ENCODE measurements around the gene RASGRF2.
A peak's percentile ranks its signal among the peaks of the same experiment; 100 is the strongest.

Gene RASGRF2

DNA sequence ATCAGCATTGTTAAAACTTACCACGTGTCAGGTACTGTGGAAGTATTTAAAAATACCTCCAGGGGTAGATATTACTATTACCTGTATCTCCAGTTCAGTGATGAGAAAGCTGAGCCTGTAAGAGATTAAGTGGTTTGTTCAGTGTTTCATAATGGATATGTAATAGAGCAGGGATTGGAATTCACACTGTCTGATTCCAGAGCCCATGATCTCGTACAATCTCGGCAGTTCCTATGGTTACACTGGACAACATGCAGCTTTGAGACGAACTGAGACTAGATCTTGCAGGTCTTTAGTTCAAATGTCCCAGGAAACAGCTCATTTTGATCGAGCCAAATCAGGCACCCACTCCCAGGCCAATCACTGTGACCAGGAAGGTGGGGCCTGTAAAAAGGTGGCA, 8.8 kb upstream of the RASGRF2 start:
- no peak for DNase-seq (ENCODE audit: low spot score)

DNA sequence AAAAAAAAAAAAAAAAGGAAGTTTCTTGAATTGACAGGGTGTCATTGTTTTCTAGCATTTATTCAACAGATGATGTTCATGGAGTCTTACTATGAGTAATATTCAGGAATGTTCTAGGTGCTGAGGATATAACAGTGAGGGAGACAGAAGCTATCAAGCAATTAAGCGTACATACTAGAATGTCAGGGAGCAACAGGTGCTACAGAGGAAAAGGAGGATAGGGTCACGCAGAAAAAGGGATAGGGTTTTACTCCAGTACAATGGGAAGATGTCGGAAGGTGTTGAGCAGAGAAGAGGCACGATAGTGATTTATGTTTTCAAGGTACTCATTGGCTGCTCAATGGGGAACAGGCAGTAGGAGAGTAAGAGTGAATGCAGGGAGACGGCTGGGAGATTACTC, 6.6 kb upstream of the RASGRF2 start:
- no peak for DNase-seq (ENCODE audit: low spot score)

DNA sequence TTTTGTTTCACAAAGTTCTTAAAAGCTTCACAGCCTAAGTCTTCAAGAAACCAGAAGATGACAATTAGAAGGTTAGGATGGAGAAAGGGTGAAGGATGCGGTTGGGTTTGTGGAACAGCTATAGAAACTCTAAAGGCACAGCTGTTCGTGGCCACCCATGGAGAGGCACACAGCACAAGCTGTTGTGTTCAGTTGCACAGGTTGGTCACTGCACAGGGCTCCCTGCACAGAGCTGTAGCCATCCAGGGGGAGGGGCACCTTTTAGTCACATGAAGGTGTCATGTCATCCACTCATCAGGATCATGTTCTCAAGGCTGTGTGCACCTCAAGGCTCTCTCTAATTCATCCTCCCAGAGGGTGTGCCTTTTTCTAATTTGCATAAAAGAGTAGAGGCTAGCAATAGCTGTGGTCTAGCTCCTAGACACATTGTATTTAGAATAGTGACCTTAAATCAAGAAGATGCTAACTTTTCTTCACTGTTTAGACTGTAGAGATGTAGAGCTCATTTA, 5.0 kb upstream of the RASGRF2 start:
- DNase-seq (ENCODE audit: low spot score): no peak

DNA sequence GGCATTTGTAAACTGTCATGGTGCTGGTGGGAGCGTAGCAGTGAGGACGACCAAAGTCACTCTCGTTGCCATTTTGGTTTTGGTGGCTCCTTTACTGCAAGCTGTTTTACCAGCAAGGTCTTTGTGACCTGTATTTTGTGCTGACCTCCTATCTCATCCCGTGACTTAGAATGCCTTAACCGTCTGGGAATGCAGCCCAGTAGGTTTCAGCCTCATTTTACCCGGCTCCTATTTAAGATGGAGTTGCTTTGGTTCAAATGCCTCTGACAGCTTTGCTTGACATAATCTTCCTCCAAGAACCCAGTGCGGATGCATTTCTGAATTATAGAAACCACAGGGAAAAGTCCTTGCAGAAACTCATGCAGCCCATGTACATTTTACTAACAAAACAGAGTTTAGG, 3.9 kb upstream of the RASGRF2 start:
- no peak for DNase-seq (ENCODE audit: low spot score)

DNA sequence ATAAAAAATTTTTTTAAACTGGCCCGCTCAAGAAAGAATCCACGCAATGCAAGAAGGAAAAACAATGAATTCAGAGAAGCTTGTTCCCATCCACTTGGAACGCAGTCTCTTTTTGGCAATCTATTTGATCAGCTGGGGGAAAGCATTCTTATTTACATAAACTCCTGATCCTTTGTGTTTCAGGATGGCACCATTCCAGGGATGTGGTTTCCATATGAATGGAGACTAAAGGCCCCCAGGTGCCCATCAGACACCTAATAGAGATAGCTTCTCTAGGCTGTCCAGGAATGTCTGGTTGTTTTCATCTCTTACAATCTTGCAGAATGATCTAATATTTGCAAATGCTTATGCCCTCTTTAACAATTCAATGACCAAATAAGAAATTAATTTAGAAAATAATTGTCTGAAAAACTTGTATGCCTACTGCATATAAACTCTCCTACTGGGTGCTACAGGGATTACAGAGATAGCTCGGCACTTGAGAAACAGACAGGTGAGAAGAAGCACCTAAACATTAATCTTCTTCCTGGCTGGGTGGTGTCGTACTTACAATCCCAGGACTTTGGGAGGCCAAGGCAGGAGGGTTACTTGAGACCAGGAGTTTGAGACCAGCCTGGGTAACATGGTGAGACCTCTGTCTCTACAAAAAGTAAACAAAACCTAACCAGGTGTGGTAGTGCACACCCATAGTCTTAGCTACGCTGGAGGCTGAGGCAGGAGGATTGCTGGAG, 3.0 kb upstream of the RASGRF2 start:
- DNase-seq (ENCODE audit: low spot score): no peak

DNA sequence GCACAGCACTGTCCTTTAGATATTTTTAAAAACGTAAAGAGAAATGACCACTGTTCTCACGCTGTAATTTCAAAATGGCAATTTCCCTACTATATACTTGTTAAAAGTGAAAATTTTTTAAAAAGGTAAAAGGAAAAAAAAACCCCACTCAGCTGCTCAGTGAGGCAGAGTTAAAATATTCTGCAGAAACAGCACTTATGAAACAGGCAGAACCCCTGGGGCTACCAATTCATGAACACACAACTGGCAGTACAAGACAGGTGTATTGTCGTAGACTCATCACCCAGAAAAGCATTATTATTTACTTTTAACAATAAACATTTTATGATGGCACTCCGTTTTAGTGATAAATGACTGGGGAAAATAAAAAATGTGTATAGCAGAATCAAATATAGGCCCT, 1.5 kb upstream of the RASGRF2 start:
- no peak for DNase-seq (ENCODE audit: low spot score)

DNA sequence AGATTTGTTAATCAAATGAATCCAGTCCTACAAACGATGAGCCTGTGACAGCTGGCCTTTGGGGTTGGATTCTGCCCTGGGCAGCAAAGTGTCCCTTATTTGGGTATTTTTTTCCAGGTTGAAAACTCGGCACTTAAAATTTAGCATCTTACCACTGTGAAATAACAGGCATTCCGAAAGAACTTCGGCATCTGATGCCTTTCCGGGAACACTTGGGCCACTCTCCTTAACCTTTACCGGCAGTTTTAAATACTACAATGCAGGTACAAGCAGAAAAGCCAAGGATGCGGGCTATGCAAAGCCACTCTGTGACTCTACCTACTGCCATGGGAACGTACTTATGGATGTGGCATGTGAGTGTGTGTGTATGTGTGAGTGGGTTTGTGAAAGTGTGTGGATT, 1.0 kb upstream of the RASGRF2 start:
- DNase-seq (ENCODE audit: low spot score): no peak

DNA sequence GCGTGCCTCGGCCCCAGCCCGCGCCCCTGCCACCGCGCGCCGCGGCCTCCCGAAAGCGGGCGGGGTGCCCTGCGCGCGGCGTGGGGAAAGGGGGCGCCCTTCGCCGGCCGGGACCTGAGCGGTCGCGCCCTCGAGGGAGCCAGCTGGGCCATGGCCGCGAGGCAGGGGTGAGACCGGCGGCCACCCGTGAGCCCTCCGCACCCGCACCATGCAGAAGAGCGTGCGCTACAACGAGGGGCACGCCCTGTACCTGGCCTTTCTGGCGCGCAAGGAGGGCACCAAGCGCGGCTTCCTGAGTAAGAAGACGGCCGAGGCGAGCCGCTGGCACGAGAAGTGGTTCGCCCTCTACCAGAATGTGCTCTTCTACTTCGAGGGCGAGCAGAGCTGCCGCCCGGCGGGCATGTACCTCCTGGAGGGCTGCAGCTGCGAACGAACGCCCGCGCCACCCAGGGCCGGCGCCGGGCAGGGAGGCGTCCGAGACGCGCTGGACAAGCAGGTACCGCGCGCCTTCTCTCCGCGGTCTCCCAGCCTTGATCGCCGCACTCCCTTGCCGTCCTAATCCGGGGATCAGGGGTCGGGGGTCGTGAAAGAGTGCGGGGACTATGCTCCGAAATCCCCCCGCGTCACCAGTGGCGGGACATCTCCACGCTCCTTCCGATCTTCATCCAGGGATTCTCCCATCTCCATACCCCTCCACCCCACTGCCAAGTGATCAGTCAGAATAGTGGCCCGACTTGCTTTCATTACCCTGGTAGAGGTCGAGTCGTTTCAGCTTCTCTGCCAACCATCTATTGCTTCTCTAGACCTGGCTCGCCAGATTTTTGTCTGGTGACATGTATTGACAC, 590 bp downstream of the RASGRF2 start:
- DNase-seq (ENCODE audit: low spot score): peak; percentile 17

DNA sequence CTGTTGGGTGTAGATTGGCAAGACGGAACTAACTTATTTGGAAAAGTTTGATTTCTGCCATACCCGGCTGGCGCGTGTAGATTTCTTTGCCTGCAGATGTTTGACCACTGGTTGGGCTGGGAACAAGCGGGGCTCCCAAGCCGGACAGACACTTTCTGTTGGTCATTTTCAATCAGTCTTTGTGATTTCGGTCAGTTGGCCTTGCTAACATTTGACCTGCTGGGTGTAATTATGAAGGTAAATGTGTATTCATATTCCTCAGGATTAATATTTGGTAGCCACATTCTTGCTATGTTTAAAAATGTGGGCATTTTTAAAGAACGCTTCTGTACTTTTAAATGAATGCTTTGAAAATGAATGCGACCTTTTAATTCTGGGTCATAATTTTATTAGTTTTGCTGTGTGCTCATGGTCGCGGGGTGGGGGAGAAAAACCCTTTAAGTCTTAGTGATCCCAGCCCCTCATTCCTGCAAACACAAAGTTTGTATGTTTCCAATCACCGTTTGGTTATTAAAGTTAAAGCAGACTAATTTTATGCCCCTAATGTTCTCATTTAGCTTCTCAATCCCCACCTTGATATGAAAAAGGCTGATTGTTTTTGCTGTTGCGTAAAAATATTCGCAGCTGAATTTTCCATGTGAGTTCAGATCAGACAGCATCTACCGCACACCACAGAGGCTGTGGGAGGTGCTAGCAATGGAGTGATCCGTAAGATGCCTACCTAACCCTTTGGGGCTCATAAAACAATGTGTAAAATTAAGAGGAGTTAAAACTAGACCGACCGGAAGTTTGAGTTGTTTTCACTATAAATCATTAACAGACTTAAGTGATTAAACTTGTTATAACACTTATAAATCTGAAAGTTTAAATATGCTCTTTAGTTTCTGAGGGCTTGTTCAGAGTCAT, 1.5 kb downstream of the RASGRF2 start:
- DNase-seq (ENCODE audit: low spot score): peak; percentile 83

DNA sequence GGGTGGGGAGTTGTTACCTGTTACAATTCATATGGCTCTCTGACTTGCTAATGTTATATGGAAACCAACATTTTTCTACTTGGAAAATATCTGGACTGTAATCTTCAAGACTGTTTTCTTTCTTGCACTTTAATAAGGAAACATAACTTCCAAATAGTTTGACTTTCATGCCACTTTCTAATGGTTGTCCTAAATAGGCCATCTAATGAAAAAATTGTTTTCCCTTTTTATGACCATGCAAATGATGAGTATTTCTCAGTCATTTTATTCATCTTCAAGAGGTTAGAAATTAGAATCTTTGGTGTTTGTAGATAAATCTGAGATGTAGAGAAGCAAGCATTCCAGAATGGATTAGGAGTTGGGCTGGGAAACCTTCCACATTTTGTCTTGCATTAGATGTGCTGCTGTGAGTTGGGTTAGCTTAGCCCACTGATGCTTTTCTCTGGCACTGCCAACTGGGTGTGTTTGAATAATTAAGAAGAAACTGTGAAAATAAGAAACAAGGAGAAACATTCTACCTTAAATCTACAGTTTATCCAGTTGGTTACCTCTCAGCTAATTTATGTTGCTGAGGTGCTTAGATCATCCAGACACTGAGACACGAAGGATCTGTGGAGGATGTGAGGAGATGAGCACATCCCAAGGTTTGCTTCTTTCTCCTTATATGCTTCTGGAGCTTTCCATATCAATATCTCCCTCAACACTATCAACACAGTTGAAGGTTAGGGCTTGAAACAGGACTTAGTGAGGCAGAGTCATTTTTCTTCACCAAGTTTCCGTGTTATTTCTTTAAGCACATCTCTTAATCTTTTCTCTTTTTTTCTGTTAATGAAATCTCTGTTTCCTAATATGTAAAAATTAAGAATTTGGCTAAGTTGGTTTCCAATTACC, 2.7 kb downstream of the RASGRF2 start:
- no peak for DNase-seq (ENCODE audit: low spot score)

DNA sequence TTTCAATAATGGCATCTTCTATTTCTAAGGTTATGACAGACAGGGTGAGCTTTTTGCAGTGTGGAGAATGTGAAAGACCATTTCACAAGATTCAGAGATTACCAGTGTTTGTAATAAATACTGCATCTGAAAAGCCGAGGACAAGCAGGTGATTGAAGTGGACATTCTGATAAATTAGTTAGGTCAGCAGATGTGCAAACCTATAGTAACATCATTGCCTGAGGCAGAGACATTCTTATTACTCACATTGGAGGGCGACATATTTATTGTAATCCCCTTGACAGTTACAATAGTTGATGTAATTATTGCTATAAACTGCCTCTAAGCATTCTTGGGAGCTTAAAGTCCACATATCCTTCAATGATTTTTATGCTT, 3.3 kb downstream of the RASGRF2 start:
- DNase-seq (ENCODE audit: low spot score): no peak

DNA sequence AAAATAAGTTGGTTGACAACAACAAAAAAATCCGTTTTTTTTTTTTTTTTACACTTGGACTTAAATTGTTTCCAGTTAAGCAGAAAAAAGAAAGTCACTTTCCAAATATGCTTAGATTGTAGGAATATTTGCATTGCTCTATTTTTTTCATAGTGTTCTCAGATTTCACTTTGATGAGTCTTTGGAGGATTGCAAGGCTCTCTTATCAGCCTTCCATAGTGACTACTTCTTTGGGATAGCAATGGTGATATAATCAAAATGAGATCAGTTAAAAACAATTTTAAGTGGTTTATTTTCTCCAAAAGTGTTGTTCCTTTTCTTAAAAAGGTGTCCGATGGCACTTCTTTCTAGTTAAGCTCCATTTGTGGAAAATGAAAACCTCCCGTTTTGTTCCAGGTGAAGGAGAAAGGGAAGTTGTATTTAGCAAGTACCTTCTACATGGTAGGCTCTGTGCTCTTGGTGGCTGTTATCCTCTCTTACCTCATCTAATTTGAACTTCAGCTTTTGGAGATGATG, 3.9 kb downstream of the RASGRF2 start:
- DNase-seq (ENCODE audit: low spot score): no peak

DNA sequence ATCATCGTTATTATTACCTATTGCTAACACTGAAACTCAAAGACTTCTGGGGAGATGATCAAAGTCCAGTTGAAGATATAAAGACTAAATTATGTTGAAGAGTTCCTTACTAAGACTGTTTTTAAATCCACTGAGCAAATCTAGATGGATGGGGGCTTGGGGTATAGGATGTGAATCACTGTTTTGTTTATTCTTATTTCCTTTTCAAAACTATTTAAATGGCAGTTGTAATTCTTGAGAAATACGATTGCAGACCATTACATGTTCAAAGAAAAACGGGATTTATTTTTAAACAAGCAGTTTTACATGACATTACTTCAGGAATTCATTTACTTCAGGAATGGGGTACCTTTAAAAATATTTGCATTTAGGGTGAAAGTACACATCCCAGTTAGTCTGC, 4.3 kb downstream of the RASGRF2 start:
- no peak for DNase-seq (ENCODE audit: low spot score)

DNA sequence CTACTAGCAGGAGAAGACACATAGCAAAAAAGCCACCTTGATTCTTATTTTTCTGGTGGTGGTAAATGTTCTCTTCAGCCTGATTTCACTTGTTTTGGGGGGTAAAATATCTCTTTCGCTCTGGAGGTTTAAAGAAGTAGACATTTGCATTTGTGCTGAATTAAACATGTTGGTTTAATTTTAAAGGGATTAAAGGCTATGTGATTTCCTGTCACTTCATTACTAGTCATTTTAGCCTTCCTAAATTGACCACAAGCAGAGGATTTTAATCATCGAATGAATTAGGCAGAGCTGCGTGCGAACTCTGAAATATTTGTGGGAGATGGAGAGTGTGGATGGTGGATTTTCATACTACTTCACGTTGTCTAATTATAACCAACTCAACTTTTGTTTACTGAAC, 4.8 kb downstream of the RASGRF2 start:
- peak; percentile 67 for DNase-seq (ENCODE audit: low spot score)

DNA sequence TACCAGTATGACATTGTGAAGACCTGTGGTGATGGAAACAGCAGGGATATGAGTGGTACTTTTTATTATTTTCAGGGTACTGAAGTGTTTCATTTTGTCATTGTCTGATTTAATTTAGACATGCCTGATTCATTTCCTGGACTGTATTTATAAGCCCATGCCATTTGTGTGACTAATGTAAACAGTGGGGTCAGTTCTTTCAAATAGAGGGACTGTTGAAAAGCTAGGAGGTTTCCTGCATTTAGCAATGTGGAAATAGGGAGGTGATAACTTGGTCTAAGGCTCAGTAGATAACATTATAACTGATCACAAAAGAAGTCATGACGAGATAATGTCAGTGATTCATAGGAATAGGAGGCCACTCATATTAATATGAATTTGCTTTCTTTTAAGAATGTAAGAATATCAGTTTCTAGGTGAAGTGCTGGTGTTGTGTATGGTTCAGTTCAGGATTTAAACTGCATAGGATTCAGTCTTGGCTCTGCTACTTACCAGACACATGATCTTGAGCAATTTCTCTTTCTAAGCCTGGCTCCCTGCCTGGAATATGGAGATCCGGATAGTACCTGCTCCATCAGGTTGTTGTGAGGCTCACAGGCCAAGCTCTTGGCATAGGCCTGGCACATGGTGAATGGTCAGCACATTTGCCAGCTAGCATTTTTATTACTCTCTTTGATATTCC, 7.5 kb downstream of the RASGRF2 start:
- DNase-seq (ENCODE audit: low spot score): peak; percentile 9

DNA sequence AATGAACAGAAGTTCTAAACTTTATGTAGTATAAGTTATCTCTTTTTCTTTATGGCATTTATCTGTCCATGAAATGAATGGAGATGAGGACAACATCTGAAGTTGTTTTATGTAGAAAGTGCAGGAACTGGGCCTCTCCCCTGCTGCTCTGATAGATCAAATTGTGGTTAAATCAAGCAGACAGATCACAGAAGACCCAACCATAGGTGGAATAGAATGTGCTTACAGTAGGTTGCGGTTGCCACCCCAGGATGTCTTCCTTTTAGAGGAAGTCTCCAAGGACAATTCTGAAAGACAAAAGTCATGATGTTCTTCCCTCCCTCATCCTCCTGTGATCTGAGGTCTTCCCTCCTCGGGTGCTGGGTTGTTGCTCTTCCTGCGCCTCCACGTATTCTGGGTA, 12.9 kb downstream of the RASGRF2 start:
- no peak for DNase-seq (ENCODE audit: low spot score)

DNA sequence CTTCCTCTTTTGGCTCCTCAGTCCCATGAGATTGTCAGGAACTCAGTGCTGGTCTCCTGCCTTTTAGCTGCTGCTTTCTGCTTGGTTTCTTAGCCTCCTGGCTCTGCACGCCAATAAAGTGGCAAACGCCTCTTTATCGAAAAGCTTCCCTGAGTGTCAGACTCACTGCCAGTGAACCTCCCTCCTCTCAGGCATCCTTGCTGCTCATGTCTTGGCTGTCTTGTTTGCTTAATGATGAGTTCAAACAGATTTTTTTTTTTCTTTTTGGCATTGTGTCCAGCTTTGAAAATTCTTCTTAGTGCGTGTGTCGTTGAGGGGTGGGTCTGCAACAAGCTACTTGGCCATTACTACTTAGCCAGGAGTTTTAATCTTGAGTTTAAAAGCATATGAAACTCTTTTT, 14.9 kb downstream of the RASGRF2 start:
- DNase-seq (ENCODE audit: low spot score): no peak

DNA sequence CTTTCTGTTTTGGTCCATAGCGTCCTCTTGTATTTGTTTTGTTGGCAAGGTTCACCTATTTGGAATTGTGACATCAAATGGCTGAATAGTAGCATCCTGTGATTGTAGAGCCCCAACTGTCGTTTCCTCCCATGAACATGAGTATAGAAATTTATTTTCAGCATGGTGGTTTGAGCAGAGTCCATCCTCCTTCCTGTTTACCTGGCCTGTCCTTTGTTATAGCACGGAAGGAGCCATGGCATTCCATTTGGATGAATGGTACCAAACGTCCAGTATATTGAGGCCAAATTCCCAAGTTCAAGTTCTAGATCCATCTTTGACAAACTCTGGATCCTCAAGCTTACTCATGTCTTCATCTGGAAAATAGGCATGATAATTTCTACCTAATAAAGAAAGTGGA, 16.8 kb downstream of the RASGRF2 start:
- no peak for DNase-seq (ENCODE audit: low spot score)

DNA sequence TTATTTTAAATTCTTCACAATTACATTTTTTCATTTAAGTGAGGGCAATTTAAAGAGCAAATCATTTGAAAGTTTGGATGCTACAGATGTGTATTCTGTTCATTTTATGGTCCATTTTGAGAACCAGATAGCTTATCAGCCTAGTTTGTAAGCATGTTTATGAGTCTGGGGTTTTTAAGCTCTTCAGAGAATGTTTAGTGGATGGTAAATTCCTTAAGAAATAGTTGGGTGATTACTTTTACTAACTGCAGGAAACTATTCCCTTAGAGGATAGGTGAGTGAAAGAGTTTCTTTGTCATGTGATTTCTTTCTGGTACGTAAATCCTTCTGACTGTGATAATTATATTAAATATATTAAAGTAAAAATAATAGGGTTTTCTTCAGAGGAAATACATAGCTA, 17.6 kb downstream of the RASGRF2 start:
- no peak for DNase-seq (ENCODE audit: low spot score)

DNA sequence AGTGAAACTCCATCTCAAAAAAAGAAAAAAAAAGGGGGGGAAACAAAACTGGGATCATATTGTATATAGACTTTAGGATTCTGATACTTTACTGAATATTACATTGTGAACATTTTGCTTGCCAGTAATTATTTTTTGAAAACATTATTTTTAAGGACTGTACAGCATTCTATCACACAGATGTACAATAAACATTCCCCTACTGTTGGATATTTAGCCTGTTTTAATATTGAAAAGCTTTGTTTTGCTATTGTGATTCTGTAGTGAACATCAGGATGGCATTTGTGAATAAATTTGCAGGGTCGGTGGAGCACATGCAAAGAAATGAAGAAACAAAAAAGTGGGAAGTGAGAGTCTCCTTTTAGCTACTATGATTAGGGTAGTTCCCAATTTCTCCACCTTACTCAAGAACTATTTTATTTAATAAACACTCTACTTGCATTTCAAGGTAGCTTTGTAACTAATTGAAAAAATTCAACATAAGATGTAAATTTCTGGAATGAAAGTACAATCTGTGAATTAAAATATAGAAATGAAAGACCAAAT, 18.7 kb downstream of the RASGRF2 start:
- no peak for DNase-seq (ENCODE audit: low spot score)
